Spleen (tissue), 11 donors: Measurements from ENCODE around the gene SSBP2. TPM values are rescaled to one million over a fixed set of nuclear protein-coding genes. Genes with fewer than 3 reads are reported as not detected.

ENCODE experiments used
- DNase-seq: peaks from one replicate; pipeline ENCODE4 v3.0.0-alpha.2; 2020
- H3K27ac ChIP-seq, 8 donors: fragments of 200-600 bp; sonication (generic) in 7 of 8; 1 replicate in 4 of 8; 2 replicates in 4 of 8; pipeline versions ENCODE4 v1.5.0 to v1.8.0; 2016 to 2021; ENCODE audit warnings: inconsistent platforms in 4 of 8, mild to moderate bottlenecking in 4 of 8, moderate library complexity in 1 of 8
- H3K27me3 ChIP-seq, 7 donors: fragments of 200-600 bp; sonication (generic) in 6 of 7; replicated peaks in 1 of 7; 1 replicate in 4 of 7; 2 replicates in 3 of 7; pipeline versions ENCODE4 v1.5.0 to v1.8.0; 2016 to 2021; ENCODE audit warnings: inconsistent platforms in 3 of 7, mild to moderate bottlenecking in 1 of 7
- H3K36me3 ChIP-seq, 6 donors: fragments of 200-600 bp; sonication (generic) in 5 of 6; 1 replicate in 4 of 6; 2 replicates in 2 of 6; pipeline versions ENCODE4 v1.5.0 to v1.8.0; 2016 to 2021; ENCODE audit warnings: inconsistent platforms in 2 of 6
- H3K4me1 ChIP-seq, 6 donors: fragments of 200-600 bp; sonication (generic) in 5 of 6; 1 replicate in 3 of 6; 2 replicates in 3 of 6; pipeline versions ENCODE4 v1.5.0 to v1.8.0; 2016 to 2021; ENCODE audit warnings: inconsistent platforms in 3 of 6
- H3K4me3 ChIP-seq, 8 donors: fragments of 200-600 bp; sonication (generic) in 7 of 8; 1 replicate in 4 of 8; 2 replicates in 4 of 8; pipeline versions ENCODE4 v1.5.0 to v1.8.0; 2016 to 2021; ENCODE audit warnings: inconsistent platforms in 4 of 8, mild to moderate bottlenecking in 4 of 8, moderate library complexity in 2 of 8
- H3K9me3 ChIP-seq, 8 donors: fragments of 200-600 bp; sonication (generic) in 7 of 8; 1 replicate in 4 of 8; 2 replicates in 4 of 8; pipeline versions ENCODE4 v1.5.0 to v1.8.0; 2016 to 2021; ENCODE audit warnings: inconsistent platforms in 4 of 8
- CTCF ChIP-seq, 11 experiments: fragments of 200-600 bp in 7 of 11; fragments of 450-650 bp in 4 of 11; sonication (generic) in 4 of 11; IDR thresholded peaks in 8 of 11; conservative IDR thresholded peaks in 3 of 11; 1 replicate in 7 of 11; 2 replicates in 4 of 11; pipeline versions ENCODE4 v1.4.0 to v1.8.0; 2016 to 2021; ENCODE audit warnings: antibody characterized with exemption in 11 of 11, inconsistent platforms in 4 of 11, mild to moderate bottlenecking in 1 of 11
- POLR2A ChIP-seq, 3 donors: fragments of 450-650 bp; IDR thresholded peaks; one replicate each; pipeline ENCODE4 v1.5.1; 2017; ENCODE audit warnings: antibody characterized with exemption in 3 of 3, mild to moderate bottlenecking in 1 of 3
- POLR2AphosphoS5 ChIP-seq, 3 donors: sonication (generic); formaldehyde crosslinking; IDR thresholded peaks; one replicate each; pipeline ENCODE4 v1.5.1; 2017; ENCODE audit warnings: antibody characterized with exemption in 3 of 3
- WGBS, 5 donors: extraction: QIAGEN DNeasy Blood & Tissue Kit in 3 of 5; methylation state at CpG; one replicate each; pipeline versions ENCODE4 v1.1.5 to v1.1.7; 2013 to 2018; 5-methylcytosine and 5-hydroxymethylcytosine counted together
- intact Hi-C: fragments of 100-400 bp; cut with DNase I; formaldehyde crosslinking; loops from one replicate; pipeline ENCODE4 v1.15.0; 2023; ENCODE audit warnings: low total_unique reads
- polyA plus RNA-seq, 3 donors: library from polyadenylated mRNA; stranded (reverse); fragments of 200-250 nt; gene quantifications; one replicate each; pipeline ENCODE4 v1.2.1, GENCODE V29; 2013
- total RNA-seq, 7 donors: library from RNA; depleted of rRNA in 3 of 7; stranded (reverse); fragments of >200 nt in 3 of 7; fragmentation: NEBNext Ultra II Directional in 4 of 7; extraction: Animal tissue kit (Norgen Biotek cat#: 25700) in 4 of 7; gene quantifications; one replicate each; pipeline versions ENCODE4 v1.1.0 to v1.2.1, GENCODE V29; 2016 to 2021
- donor health status: healthy with polysubstance abuse.
- donor health status: DM: no; HTN: no; CAD: no; lungs with moderate emphysema.
- donor health status: DM: no; HTN: no; CAD: no.
- donor health status: Bipolar disorder and iron deficiency.
- donor health status: healthy.
- donor health status: DM: no; HTN: no; CAD: no.
- donor health status: DM: yes; HTN: yes; CAD: no.

SSBP2 gene
- total and polyA plus RNA-seq, 10 donors, result 12.2 to 40.8 (median 29.6) TPM

GRCh38 chr5:81772488-81772887 lies 21.6 kb upstream of the SSBP2 start:
- intact Hi-C loops, result no loop called here
- peaks cover 0 to 4% (median 0%) of the 10 kb centered on the region in 6 donors for H3K4me1 ChIP-seq
- TF ChIP-seq POLR2AphosphoS5 (IDR thresholded peaks at IDR 0.05) (no peak), POLR2A (IDR thresholded peaks at IDR 0.05) (no peak), CTCF (IDR thresholded peaks at IDR 0.05 in 8 of 11, conservative IDR thresholded peaks at IDR 0.05 in 3 of 11) (no peak)
- 85 to 91% (median 87%) methylated on average over 5 of the region's 5 CpGs for WGBS, 5 donors
- H3K27ac ChIP-seq, result no peak overlapping the region
- H3K9me3 ChIP-seq, result no peaks in the 10 kb centered on the region
- H3K4me3 ChIP-seq, result no peak overlapping the region
- no peaks in the 10 kb centered on the region for H3K27me3 ChIP-seq
- DNase-seq, result no peak
- no peaks in the 10 kb centered on the region for H3K36me3 ChIP-seq

- Histone ChIP-seq H3K4me3 (no peak overlapping the region), H3K9me3 (no peaks in the 10 kb centered on the region), H3K27ac (no peak overlapping the region), H3K27me3 (no peaks in the 10 kb centered on the region), H3K36me3 (no peaks in the 10 kb centered on the region), H3K4me1 (no peaks in the 10 kb centered on the region)
- intact Hi-C loops, result no loop called here
- TF ChIP-seq POLR2AphosphoS5 (IDR thresholded peaks at IDR 0.05), result no peak
- no peak for DNase-seq
- WGBS, 5 donors, result 84 to 92% (median 87%) methylated on average over 2 of the region's 2 CpGs
Observed at GRCh38 chr5:81768935-81769452, 18.1 kb upstream of the SSBP2 start.

- H3K9me3 ChIP-seq, result no peaks in the 10 kb centered on the region
- intact Hi-C loops, result no loop called here
- H3K4me1 ChIP-seq, result no peaks in the 10 kb centered on the region
- TF ChIP-seq POLR2A (IDR thresholded peaks at IDR 0.05) (no peak), CTCF (IDR thresholded peaks at IDR 0.05 in 8 of 11, conservative IDR thresholded peaks at IDR 0.05 in 3 of 11) (no peak), POLR2AphosphoS5 (IDR thresholded peaks at IDR 0.05) (no peak)
- H3K4me3 ChIP-seq, result no peak overlapping the region
- DNase-seq, result no peak
- no peaks in the 10 kb centered on the region for H3K36me3 ChIP-seq
- no peaks in the 10 kb centered on the region for H3K27me3 ChIP-seq
- 91 to 99% (median 93%) methylated on average over 2 of the region's 2 CpGs for WGBS, 5 donors
- no peak overlapping the region for H3K27ac ChIP-seq
Observed at GRCh38 chr5:81767938-81768337, 17.0 kb upstream of the SSBP2 start.

GRCh38 chr5:81767097-81767496 lies 16.2 kb upstream of the SSBP2 start:
- no peaks in the 10 kb centered on the region for H3K9me3 ChIP-seq
- TF ChIP-seq POLR2A (IDR thresholded peaks at IDR 0.05), result no peak
- no peak for TF ChIP-seq CTCF (IDR thresholded peaks at IDR 0.05 in 8 of 11, conservative IDR thresholded peaks at IDR 0.05 in 3 of 11)
- no peak for TF ChIP-seq POLR2AphosphoS5 (IDR thresholded peaks at IDR 0.05)
- no peak overlapping the region for H3K4me3 ChIP-seq
- no peak overlapping the region for H3K27ac ChIP-seq
- DNase-seq, result no peak
- no peaks in the 10 kb centered on the region for H3K36me3 ChIP-seq
- WGBS, 5 donors, result 71 to 87% (median 81%) methylated on average over 8 of the region's 8 CpGs
- no peaks in the 10 kb centered on the region for H3K4me1 ChIP-seq
- no peaks in the 10 kb centered on the region for H3K27me3 ChIP-seq
- intact Hi-C loops, result no loop called here

- intact Hi-C loops, result no loop called here
- TF ChIP-seq POLR2A (IDR thresholded peaks at IDR 0.05), result no peak
- Histone ChIP-seq H3K36me3 (no peaks in the 10 kb centered on the region), H3K27me3 (no peaks in the 10 kb centered on the region), H3K4me3 (no peak overlapping the region), H3K4me1 (no peaks in the 10 kb centered on the region), H3K27ac (no peak overlapping the region), H3K9me3 (no peaks in the 10 kb centered on the region)
- DNase-seq, result no peak
- WGBS, 5 donors, result 85 to 91% (median 90%) methylated on average over 7 of the region's 7 CpGs
Observed at GRCh38 chr5:81766611-81767010, 15.7 kb upstream of the SSBP2 start.
